ENCODE data around the gene IL23R. TPM values are rescaled to one million over a fixed set of nuclear protein-coding genes. Genes with fewer than 3 reads are reported as not detected.

Gene IL23R
- total and polyA plus RNA-seq, 2 donors (not counting 1 experiment from before 2014, with no cell fraction given) = not detected

GRCh38 chr1:67298762-67299161 lies 132.5 kb downstream of the IL23R start:
- H3K4me3 Mint-ChIP-seq = no peak overlapping the region
- CTCF ChIA-PET = interaction anchor here (1.4 kb wide), 1 partner anchor 202 kb away, joined by 4 read pairs; no protein-coding TSS in a partner anchor
- intact Hi-C loops (cut with micrococcal nuclease) = no loop called here
- TF ChIP-seq EZH2 (IDR thresholded peaks at IDR 0.05; ENCODE audit: borderline replicate concordance, insufficient read depth, low read depth, low read length, poor library complexity, severe bottlenecking) = no peak
- no peak overlapping the region for H3K9ac ChIP-seq (ENCODE audit: low read length)
- no peak overlapping the region for H3K27ac Mint-ChIP-seq
- no CpG with 5 or more reads among the region's 2 CpGs for WGBS (ENCODE audit: insufficient coverage)
- DNase-seq (no peak), ATAC-seq (ENCODE audit: low read depth) (no peak)
- H3K79me2 ChIP-seq (ENCODE audit: control insufficient read depth, insufficient read depth, low read length) = no peaks in the 10 kb centered on the region
- no peaks in the 10 kb centered on the region for H4K20me1 ChIP-seq (ENCODE audit: control insufficient read depth, insufficient read depth, low read length, poor library complexity, severe bottlenecking)
- no peak overlapping the region for H3K27ac ChIP-seq (ENCODE audit: low read length in 2 of 2)
- no peaks in the 10 kb centered on the region for H3K27me3 ChIP-seq (replicated peaks in 1 of 4; ENCODE audit: control extremely low read depth in 1 of 4, control insufficient read depth in 3 of 4, insufficient read depth in 4 of 4, low read length in 3 of 4)
- no peaks in the 10 kb centered on the region for H3K36me3 ChIP-seq (replicated peaks in 1 of 2; ENCODE audit: control extremely low read depth in 1 of 2, control insufficient read depth in 1 of 2, extremely low read depth in 1 of 2, insufficient read depth in 2 of 2, low read length in 1 of 2)
- no peaks in the 10 kb centered on the region for H3K4me1 Mint-ChIP-seq
- no peak overlapping the region for H3K4me2 ChIP-seq (replicated peaks; ENCODE audit: low read depth, low read length, poor library complexity, severe bottlenecking)
- H3K9me3 Mint-ChIP-seq (ENCODE audit: insufficient read depth) = no peaks in the 10 kb centered on the region
- H3K4me1 ChIP-seq (ENCODE audit: control insufficient read depth in 2 of 2, insufficient read depth in 2 of 2, low read length in 2 of 2) = no peaks in the 10 kb centered on the region
- H2AFZ ChIP-seq (ENCODE audit: insufficient read depth, low read depth, low read length, poor library complexity, severe bottlenecking) = no peak overlapping the region
- peaks cover 14% of the 10 kb centered on the region for H3K27me3 Mint-ChIP-seq
- H3K9me3 ChIP-seq (ENCODE audit: control extremely low read depth in 1 of 3, control insufficient read depth in 2 of 3, insufficient read depth in 1 of 3, low read length in 2 of 3) = no peaks in the 10 kb centered on the region
- POLR2A ChIA-PET = no interaction called here
- H3K4me3 ChIP-seq (ENCODE audit: control extremely low read depth in 1 of 5, extremely low read depth in 1 of 5, insufficient read depth in 1 of 5, low read depth in 2 of 5, low read length in 4 of 5) = no peak overlapping the region

- no peaks in the 10 kb centered on the region for H3K36me3 ChIP-seq (replicated peaks in 1 of 2; ENCODE audit: control extremely low read depth in 1 of 2, control insufficient read depth in 1 of 2, extremely low read depth in 1 of 2, insufficient read depth in 2 of 2, low read length in 1 of 2)
- H3K27me3 ChIP-seq (replicated peaks in 1 of 4; ENCODE audit: control extremely low read depth in 1 of 4, control insufficient read depth in 3 of 4, insufficient read depth in 4 of 4, low read length in 3 of 4) = no peaks in the 10 kb centered on the region
- H3K4me3 ChIP-seq (ENCODE audit: control extremely low read depth in 1 of 5, extremely low read depth in 1 of 5, insufficient read depth in 1 of 5, low read depth in 2 of 5, low read length in 4 of 5) = no peak overlapping the region
- no peaks in the 10 kb centered on the region for H3K4me1 Mint-ChIP-seq
- H3K79me2 ChIP-seq (ENCODE audit: control insufficient read depth, insufficient read depth, low read length) = no peaks in the 10 kb centered on the region
- ATAC-seq (ENCODE audit: low read depth) = no peak
- H2AFZ ChIP-seq (ENCODE audit: insufficient read depth, low read depth, low read length, poor library complexity, severe bottlenecking) = no peak overlapping the region
- H3K27me3 Mint-ChIP-seq = peaks cover 16% of the 10 kb centered on the region
- H3K9me3 Mint-ChIP-seq (ENCODE audit: insufficient read depth) = no peaks in the 10 kb centered on the region
- no peak overlapping the region for H3K9ac ChIP-seq (ENCODE audit: low read length)
- intact Hi-C loops (cut with micrococcal nuclease) = no loop called here
- H3K9me3 ChIP-seq (ENCODE audit: control extremely low read depth in 1 of 3, control insufficient read depth in 2 of 3, insufficient read depth in 1 of 3, low read length in 2 of 3) = no peaks in the 10 kb centered on the region
- H3K4me3 Mint-ChIP-seq = no peak overlapping the region
- CTCF ChIA-PET = interaction anchor here (1.4 kb wide), 1 partner anchor 201 kb away, joined by 4 read pairs; no protein-coding TSS in a partner anchor
- TF ChIP-seq CTCF (IDR thresholded peaks at IDR 0.05) (no peak), EZH2 (IDR thresholded peaks at IDR 0.05; ENCODE audit: borderline replicate concordance, insufficient read depth, low read depth, low read length, poor library complexity, severe bottlenecking) (no peak)
- no peak overlapping the region for H3K4me2 ChIP-seq (replicated peaks; ENCODE audit: low read depth, low read length, poor library complexity, severe bottlenecking)
- DNase-seq = no peak
- POLR2A ChIA-PET = no interaction called here
- H3K4me1 ChIP-seq (ENCODE audit: control insufficient read depth in 2 of 2, insufficient read depth in 2 of 2, low read length in 2 of 2) = no peaks in the 10 kb centered on the region
- H3K27ac ChIP-seq (ENCODE audit: low read length in 2 of 2) = no peak overlapping the region
- no peak overlapping the region for H3K27ac Mint-ChIP-seq
- WGBS (ENCODE audit: insufficient coverage) = 100% methylated on average over 2 of the region's 7 CpGs
- H4K20me1 ChIP-seq (ENCODE audit: control insufficient read depth, insufficient read depth, low read length, poor library complexity, severe bottlenecking) = no peaks in the 10 kb centered on the region
These were observed 133.0 kb downstream of the IL23R start for GRCh38 chr1:67299296-67299695.
